Activated T-cell treated with anti-CD3 and anti-CD28 coated beads, Interleukin-2, amount 50 U/mL, for 1 hour (primary cell): Measurements from ENCODE around the gene TPPP2.
A peak's percentile ranks its signal among the peaks of the same experiment; 100 is the strongest.

Source experiments
- DNase-seq: peaks from one replicate; pipeline ENCODE4 v3.0.0-alpha.2; 2020

Gene TPPP2

DNA sequence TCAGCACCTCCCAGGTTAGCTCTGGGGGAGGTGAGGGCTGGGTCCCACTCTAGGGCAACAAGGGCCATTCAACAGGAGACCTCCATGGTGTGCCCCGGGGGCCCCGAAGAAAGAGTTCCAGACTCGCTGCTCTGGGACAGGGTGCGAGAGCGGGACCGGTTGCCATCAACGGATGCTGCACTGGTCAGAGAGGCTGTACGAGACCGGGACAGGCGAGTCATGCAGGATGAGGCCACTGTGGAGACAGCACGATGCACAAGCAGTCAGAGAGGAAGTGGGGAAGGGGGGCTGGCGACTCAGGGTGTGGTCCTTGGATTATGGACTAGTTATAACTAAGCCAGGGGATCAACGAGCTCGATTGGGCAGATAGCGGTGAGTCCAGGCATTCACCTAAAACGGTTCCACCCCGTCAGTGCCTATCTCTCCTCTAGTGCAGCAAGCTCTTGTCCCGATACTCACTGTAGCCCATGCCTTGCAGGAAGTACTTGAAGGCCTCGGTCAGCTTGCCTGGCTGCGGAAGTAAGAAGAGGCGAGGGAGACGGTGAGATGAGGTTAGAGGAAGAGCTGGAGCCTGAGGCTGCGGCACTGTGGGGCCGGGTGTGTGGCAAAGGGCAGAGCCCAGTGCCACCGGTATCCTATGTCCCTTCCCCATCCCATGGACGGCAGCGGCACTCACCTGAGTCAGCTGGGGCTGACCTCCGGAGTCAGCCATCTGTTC, 12.3 kb upstream of the TPPP2 start:
- DNase-seq, result no peak

DNA sequence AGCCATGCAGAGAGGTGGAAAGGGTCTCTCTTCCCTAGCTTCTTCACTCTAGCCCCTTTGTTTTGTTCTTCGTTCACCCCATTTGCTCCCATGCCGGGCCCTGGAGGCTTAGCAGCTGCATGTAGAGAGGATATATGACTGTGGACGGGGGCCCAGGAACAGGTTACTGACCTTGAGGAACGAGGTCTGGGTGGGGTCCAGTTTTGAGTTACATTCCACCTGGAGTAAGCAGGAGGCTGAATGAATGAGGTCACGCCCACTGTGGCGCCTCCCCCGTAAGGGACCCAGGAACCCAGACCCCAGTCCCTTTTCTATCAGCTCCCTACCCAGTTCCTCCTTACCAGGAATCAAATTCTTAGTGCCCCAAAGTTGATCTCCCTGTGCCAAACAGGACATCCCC, 11.7 kb upstream of the TPPP2 start:
- no peak for DNase-seq

DNA sequence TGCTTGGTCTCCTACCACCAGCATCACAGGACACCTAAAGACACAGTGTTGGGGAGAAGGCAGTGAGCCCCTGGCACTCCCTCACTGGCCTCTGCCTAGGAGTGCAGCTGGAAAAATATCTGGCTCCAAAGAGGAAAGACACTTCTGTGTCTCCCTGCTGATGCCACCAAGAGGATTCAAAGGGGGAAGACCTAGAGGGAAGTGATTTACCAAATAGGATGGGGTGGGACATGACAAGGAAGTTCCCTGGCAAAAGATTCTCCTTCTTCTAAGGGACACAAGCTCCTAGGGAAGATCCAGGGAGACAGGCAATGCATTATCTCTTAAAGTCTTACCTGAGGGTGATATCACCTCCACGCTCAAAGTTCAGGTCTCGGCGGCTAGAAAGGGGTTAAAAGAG, 11.2 kb upstream of the TPPP2 start:
- DNase-seq, result no peak

DNA sequence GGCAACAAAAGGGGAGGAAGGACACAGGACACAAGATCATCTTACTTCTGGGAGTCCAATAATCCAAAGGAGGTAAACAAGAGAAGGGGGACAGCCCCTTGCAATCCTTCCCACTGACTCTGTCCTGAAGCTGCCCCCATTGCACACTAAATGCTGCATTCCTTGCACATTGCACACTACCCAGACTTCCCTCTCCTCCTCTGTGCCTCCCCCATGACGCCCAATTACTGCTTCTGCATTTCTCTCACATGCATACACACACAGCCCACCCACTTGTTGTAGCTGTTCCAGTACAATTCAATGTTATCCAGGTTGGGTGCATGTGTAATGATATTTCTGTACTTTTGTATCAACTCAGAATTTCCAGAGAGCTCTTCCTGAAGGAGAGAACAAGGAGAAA, 10.7 kb upstream of the TPPP2 start:
- no peak for DNase-seq

DNA sequence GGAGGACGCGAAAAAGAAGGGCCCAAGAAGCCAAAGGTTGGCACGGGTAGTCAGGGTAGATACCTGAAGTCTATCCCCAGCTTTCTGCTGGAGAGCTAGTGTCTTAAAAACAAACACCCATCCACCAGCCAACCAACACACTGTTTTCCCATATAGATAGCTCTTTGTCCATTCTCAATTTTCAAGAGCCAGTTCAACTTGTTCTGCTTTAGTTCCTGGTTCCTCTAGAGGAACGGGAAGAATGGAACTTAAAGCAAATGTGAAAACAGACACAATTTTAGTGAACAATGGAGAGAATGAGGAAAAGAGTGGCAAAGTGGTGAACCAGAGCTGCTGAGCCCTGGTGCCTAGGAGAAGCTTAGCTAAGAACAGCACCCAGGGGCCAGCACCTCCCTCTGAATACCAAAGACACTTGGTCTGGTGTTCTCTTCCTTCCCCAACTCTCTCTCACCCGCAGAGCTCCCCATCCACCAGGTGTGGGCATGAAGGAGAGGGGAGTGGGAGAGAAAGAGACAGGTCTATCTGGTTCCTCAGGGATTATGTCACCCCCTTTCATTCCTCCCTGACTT, 9.0 kb upstream of the TPPP2 start:
- DNase-seq, result no peak

DNA sequence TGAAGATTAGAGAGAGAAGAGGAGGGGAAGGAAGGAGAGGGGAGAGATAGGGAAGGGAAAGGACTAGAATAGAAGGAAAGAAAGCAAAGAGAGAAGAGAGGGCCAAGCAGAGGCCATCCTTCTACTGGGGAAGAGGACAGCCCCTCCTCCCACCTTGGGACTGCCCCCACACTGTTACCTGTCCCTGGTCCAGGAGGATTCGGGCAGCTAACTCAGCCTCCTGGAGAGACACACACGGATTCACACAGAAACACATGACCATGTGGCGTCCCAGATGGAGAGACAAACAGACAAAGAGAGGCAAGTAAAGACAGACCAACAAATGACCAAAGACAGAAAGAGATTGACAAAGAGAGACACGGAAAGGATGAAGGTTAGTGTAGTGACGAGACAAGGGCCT, 7.3 kb upstream of the TPPP2 start:
- no peak for DNase-seq

DNA sequence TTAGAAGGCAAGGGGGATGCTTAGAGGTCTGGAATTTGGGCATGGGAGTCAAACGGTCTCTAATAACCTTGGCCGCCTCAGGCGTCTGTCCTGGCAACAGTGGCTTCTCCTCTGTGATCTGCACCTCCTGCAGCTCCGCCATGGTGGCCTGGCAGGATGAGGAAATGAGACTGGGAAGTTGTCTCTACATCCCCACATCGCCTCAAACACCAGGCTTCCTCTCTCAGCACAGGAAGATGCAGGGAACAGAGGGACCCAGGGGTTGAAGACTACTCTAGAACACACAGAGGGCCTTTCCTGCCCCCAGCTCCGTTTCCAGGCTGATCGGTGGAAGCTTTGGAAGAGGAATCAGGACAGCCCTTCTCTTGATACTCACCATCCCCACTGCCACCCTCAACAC, 6.8 kb upstream of the TPPP2 start:
- no peak for DNase-seq

DNA sequence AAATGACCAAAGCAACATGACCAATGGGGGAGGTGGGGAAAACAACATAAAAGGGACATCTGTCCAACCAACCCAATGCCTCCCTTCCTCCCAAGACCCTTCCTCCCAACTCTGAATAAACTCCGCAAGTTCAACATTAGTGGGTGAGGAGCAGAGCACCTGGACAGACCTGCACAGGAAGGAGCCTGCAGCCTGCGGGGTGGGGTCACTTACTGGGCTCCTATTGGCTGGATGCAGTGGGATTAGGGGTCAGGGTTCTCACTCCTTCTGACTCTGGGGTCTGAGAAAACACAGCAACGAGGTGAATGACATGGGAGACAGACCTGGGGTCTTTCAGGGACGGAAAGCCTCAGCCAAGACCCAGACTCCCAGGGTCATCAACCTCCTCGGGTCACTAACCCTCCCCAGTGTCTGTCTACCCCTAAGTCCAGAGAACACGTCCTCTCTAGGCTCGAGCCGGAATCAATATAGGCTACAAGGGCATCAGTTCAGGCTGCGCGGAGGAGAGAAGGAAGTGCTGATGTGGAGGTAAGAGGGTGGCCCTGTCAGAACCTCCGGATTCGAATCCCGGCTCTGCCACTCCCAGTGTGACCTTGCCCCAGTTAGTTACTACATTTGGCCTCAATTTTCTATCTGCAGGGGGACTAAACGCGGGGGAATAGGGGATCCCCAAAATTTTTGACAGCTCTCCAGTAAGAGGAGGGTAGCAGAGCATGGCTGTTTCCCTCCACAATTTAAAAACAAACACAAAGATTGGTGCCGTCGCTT, 6.0 kb upstream of the TPPP2 start:
- peak; percentile 33 for DNase-seq

DNA sequence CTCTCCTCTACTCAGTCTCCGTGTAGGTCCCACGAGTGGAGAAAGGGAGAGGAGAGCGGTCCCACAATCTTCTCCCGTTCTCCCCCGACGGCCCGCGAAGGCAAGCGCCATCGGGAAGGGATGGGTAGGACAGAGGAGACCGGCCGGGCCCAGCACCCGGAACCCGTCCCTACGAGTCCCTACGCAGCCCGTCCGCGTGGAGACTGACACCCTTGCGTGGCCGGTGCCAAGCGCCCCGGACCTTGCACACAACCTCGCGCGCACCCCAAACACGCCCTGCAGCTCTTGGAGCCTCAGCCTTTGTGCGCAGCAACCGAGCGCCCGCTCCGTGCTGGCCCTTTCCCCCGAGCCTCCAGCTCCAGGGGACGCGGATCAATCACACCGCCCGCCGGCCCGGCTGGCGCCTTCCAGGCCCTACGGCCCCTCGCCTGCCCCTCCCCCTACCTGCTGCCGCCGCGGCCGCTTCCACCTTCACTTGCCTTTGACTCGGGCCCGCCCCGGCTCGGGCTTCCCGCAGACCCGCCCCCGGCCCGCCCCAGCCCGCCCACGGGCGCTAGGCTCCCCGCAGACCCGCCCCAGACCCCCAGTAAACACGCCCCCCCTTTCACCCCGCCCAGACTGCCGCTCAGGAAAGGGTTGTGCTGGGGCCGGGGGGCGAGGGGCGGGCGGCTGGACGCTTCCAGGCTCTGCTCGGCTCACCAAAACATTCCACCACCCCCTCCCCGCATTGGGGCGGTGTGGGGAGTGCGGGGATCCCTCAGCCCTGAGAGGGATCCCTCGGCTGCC, 5.2 kb upstream of the TPPP2 start, which contains the start of gene NDRG2:
Gene NDRG2 (minus strand): TSS at position 477 of the 786 bp plus-strand sequence. CDS start 1,746 bp downstream, outside the sequence.
- DNase-seq, result peak; percentile 83

DNA sequence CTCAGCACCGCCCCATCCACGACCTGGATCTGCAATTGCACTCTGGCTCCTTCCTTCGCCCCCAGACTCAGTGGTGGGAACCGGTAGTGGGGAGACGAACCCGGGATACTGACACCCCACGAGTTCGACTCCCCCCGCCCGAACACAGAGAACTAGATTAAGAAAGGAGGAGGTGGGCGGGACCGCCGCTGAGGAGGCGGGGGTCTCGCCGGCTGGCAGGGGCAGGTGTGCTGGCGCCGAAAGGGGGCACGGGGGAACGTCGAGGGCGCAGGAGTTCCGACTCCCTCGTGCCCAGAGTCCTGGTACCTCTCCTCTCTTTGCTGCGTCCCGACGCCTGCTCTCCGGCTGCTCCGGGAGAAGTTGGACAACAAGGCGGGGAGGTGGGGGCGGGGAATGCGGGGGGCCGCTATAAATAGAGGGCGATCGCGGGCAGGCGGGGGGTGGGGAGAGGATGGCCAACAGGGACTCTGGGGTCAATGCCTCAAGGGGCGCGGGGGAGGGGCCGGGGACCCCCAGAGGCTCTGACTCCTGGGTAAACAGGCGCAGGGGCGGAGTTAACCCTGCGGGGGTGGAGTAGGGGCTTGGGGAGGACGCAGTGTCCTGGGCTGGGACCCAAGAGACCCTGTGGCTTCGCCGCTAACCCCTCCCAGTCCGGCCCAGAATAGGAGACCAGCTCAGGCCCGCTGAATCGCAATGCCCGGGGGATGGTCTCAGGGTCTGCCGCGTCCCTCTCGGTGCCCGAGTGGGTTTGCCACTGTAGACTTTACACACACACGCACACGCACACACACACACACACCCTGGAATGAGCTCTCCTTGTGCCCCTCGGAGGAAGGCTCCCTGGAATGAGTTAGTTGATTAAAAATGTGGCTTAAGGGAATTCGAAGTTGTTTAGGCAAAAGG, 4.4 kb upstream of the TPPP2 start:
- DNase-seq, result no peak

DNA sequence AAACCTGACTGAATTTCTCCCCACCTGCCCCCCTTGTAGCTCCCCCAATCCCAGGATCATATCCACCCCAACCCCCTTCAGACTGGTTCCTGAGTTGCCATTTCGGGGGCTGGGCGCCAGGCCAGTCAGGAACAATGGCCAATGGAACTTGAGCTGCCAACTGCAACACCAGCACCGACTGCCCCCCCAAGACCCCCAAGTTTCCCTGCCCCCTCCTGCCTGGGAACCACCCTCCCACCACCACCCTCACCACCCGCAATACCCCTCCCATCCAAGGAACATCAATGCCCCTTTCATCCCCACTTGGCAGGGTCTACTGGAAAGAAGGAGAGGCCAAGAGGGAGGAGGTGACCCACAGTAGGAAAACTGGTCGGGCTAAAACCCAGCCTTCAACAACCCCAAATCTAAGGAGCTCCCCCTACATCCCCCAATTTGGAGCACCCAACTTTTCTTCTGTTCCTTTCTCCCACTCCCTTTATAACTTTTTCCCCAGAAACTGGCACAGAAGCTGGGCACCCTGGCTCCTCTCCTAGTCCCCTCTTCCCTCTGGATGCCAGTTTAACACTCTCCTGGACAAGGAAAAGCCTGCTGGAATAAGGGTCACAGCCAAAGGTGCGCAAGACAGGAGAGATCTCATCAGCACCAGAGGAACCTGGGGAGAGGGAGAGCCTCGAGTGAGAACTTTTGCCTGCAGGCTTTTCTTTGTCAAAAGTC, 3.6 kb upstream of the TPPP2 start:
- no peak for DNase-seq

DNA sequence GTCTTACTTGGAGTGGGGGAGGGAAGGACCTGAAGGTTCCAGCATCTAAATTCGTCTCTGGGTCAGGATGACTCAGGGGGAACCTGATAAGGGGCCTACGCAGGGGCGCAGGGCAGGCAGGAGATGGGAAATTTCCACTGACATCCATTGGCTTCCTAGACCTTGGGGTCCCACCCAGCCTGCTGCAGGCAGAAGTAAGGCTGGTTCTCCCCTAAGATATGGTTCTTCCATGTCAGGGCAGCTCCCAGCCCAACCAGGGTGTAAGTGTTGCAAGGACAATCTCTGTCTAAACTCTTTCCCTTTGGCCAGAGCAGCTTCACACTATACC, 3.1 kb upstream of the TPPP2 start:
- DNase-seq, result no peak

DNA sequence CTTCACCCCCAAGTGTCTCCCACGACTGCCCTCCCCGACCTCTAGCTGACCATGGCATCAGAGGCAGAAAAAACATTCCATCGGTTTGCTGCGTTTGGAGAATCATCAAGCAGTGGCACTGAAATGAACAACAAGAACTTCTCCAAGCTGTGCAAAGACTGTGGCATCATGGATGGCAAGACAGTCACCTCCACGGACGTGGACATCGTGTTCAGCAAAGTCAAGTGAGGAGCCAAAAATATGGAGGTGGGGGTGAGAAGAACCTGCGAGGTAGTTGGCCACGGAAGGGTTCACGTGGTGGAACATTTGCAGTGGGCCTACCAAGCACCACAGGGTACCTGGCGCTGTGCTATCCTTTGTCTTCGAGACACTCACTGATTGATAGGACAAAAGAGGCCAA, 514 bp downstream of the TPPP2 start:
- no peak for DNase-seq

DNA sequence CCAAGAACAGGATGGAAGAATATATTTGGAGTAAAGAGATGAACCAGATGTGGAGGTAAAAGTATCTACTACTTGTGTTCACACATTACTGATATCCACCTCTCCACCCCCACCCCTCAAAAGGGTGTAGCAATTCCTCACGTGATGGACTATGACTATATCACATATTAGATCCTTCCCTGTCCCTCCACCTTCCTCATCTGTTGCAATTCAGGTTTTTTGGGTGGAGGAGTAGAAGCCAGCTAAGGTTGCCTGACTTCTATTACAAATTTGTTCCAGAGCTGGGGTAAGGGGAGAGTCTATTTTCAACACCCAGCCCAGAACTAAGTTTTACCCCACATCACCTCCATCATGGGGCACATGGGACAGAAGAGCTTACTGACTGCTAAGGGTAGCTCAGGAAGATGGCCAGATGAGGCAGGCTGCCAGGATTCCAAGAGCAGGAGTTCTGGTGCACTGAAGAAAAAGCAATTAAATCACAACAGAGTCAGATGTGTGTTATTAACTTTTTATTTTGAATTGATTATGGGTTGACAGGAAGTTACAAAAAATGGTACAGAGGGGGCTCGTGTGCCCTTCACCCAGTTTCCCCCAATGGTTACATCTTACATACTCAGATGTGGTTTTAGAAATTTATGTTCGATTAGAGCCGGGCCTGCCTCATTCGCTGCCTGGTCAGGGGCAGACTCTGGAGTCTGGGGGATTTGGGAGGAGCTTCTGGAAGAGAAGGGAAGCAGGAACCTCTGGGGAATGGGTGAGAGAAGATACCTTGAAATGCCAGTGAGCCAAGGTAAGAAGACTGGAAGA, 2.5 kb downstream of the TPPP2 start:
- no peak for DNase-seq

DNA sequence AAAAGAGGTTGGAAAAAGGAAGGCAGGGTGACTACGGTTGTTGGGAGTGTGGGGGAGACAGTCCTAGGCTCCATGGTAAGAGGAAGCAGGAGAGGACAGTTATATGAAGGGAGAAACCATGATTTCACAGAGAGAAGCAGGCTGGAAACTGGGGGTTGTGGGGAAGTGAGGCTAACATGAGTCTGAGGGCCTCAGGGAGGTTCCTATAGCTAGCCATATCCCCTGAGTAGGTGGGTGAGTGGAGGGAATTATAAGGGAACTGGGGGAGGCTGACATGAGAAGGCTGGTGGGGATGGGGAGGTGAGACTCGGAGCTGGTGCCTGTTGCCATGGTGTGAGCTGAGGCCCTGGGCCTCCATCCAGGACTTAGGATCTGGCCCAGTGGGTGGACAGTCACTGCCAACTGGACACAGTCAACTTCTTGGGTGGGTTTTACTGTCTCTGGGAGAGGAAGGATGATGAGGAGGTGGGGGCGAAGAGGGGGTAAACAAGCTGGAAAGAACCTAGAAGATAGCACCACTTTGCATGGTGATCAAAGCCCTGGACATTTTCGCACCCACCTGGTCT, 3.2 kb downstream of the TPPP2 start:
- no peak for DNase-seq

DNA sequence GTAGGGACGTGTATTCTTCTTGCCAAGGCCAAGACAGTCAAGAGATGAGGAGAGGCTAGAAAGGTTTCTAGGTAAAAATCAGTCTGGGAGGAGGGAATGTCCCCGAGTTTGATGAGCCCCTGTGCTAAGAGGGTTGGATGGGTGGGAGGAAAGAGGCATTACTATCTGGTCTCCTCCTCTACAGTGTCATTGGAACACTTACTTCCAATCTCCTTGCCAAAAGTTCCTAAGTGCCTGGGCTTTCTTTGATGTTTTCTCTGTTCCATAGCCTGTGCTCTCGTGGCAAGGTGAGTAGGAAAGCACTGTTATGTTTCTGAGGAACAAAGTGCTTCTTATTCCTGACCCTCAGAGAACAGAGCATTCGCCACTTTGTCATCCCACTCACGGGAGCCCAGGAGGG, 4.7 kb downstream of the TPPP2 start, which contains the start of gene RNASE13:
Gene RNASE13 (minus strand): TSS at position 101 of the 400 bp plus-strand sequence. CDS start 519 bp downstream, outside the sequence.
- no peak for DNase-seq

DNA sequence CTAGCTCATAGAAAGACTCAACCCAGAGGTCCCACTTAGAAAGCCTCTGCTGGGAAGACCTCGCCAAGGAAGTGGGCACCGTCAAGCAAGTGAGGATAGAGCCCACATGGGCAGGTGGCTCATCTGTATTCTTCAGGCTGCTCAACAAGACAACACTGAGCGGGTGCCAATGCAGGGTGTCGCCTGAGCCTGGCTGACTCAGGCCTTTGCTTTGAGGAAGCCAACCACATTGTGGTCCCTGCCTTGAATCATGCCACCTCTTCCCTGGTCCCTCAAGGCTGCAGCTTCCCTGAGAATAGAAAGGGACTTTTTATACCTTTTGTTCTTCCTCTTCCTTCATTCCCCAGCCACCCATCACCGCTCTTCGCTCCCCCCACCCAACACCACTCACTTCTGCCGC, 6.7 kb downstream of the TPPP2 start:
- no peak for DNase-seq

DNA sequence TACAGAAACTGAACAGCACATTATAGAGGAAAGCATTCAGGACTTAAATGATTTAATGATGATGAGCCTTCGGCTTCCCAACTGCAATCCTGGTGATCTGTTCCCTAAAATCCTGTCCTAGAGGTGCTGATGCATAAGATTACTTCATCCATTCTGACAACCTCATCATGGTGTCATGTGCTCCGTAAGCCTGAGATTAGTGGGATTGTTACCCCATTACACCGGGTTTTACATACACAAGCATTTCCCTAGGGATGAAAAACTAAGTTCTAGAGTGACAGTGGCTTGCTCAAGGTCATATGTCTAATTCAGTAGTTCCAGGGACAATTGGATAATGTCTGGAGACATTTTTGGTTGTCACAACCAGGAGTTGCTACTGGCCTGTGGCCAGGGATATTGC, 7.1 kb downstream of the TPPP2 start:
- no peak for DNase-seq

DNA sequence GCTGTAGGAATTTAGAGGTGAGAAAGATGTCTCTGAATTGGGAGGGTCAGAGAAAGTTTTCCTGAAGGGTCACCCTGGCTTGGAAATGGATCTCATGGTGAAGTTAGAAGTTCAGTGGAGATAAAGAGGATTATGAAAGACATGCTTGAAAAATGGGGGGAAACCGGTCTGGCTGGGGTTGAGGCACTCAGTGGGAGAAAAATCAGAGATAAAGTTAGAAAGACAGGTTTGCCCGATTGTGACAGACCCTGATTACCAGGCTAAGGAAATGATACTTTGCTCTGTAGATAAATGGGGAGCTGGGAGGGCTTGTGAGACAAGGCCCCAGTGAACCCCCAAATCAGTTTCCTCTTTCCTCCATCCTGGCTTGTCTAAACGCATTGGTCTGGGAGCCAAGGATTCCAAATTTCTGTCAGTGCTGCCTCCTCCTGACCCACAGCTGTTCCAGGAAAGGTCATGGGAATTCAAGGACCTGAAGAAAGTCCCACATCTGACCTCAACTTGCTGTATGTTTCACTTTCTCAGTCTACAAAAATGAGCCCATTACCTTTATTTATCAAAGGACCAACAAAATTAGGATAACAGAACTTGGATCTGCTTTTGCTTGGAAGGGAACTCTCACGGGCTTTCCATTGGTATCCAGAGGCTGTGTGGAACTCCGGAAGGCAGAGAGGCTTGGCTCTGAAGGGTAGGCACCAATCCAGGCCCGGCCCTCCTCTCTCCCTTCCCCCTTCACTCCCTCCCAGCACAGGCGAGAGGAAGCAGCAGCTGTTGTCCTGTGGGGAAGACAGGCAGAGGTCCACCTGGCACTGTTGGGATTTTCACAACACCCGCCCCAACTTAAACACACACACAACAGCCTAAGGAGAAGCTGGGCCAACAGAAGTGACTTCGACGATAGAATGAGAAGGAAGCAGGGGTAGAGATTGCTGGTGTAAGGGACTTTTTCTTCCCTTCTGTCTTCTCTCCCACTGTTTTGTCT, 8.7 kb downstream of the TPPP2 start:
- no peak for DNase-seq
